Stimulated activated CD8-positive, alpha-beta memory T cell treated with anti-CD3 and anti-CD28 coated beads, Interleukin-7, amount 100 ng/mL, for 4 hours (primary cell): ENCODE results near the gene NOL4L.

ENCODE experiments used
- DNase-seq, 2 donors: peaks; one replicate each; pipeline ENCODE4 v3.0.0-alpha.2; 2020; ENCODE audit warnings: low read depth in 2 of 2

NOL4L gene

GRCh38 chr20:32421290-32421689 lies 163.8 kb downstream of the NOL4L start:
- DNase-seq, result no peak

DNA sequence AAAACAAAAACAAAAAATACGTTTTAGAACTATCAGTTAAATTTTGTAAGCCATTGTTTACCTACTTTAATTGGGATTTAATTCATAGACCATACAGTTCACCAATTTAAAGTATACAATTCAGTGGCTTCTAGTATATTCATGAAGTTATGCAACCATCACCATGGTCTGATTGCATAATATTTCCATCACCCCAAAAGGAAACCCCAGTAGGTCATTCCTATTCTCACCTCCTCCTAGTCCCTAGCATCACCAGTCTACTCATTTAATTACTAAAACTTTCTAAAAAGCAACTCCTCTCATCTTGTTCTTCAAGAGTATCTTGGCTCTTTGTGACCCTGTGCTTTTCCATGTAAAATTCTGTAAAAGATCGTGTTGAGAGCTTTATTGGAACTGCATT lies 166.8 kb downstream of the NOL4L start:
- no peak for DNase-seq

GRCh38 chr20:32416206-32416605 lies 168.9 kb downstream of the NOL4L start:
- DNase-seq, result no peak

- no peak for DNase-seq
Observed at GRCh38 chr20:32415494-32415893, 169.6 kb downstream of the NOL4L start.

DNA sequence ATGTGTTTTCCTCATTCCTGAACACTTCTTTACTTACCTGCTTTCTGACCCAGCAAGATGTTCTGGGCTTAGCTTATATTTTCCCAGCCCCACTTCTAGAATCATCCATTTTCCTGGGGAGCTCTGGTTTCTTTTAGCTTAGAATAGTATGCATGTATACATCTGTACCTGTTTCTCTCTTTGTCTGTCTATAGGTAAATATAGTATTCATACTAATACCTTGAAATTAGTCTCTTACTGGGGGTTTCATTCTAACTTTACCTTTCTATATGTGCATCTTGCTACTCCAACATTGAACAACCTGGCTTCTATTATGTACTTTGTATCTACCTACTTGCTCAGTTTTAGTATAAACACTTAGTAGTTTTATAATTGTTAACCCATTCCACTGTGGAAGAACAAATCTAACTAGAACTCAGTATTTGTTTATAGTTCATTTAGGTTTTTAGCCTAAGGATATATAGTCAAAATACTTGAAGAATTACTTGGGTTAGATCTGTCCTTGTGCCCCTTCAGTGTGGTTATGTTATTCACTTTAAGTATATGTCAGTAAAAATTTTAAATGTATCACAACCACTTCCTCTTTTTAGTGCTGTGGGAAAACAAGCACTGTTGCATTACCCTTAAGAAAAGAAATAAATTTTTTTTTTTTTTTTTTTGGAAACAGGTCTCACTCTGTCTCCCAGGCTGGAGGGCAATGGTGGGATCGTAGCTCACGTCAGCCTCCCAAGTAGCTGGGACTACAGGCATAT lies 173.0 kb downstream of the NOL4L start:
- DNase-seq, result no peak

- peak; percentile 55 to 63 for DNase-seq
Observed at GRCh38 chr20:32407131-32407750, 177.9 kb downstream of the NOL4L start.

- no peak for DNase-seq
Observed at GRCh38 chr20:32406701-32407100, 178.4 kb downstream of the NOL4L start.

DNA sequence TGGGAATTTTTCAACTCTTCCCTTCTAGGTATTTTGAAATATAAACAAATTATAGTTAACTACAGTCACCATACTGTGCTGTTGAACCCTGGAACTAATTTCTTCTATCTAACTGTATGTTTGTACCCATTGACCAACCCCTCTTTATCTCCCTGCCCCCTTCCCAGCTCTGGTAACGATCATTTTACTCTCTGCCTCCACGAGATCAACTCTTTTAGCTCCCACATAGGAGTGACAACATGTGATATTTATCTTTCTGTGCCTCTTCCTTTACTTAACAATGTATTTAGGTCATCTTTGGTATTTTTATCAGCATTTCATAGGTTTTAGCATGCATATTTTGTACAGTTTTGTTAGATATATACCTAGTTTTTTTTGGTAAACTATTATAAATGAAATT lies 181.1 kb downstream of the NOL4L start:
- no peak for DNase-seq

DNA sequence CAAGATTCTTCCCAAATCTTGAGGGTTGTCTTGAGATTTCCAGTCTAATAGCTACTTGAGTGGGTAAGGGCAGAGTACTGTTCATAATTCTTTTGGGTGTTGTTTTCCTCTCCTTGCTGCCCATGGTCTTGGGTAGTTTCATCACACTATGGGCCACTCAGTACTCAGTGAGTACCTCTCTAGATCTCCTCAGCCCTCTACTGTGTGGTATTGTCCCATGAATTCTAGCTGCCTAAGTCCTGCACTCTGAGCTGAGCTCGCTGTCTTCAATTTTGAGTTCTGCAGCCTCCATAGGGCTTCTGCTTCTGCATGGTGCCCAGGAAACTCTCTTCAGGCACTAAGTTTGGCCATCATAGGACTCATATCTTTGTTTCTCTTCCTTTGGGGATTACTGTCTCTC lies 184.7 kb downstream of the NOL4L start:
- no peak for DNase-seq

DNA sequence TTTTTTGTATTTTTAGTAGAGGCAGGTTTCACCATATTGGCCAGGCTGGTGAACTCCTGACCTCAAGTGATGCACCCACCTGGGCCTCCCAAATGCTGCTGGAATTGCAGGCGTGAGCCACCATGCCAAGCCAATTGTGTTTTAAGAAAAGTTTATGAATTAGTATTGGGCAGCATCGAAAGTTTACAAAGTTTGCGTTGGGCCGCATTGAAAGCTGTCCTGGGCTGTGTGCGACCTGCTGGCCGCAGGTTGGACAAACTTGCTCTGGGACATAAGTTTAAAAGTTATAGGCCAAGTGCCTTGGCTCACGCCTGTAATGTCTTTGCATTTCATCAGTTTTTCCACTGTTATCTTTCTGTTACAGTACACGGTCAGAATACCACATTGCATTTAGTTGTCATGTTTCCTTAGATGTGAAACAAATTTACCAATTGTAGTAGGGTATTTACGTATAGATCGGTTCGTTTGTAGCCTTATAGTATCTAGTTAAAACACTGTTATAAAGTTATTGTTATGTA lies 187.5 kb downstream of the NOL4L start:
- no peak for DNase-seq

GRCh38 chr20:32396646-32397160 lies 188.4 kb downstream of the NOL4L start:
- DNase-seq, result no peak

- no peak for DNase-seq
Observed at GRCh38 chr20:32395066-32395465, 190.1 kb downstream of the NOL4L start.
